GM23248 (cell line): ENCODE results near the gene ST3GAL3. TPM values are rescaled to one million over a fixed set of nuclear protein-coding genes. Genes with fewer than 3 reads are reported as not detected.

Source experiments
- DNase-seq: peaks from one replicate; pipeline ENCODE4 v3.0.0-alpha.2; 2015
- H2AFZ ChIP-seq: fragments of 200-600 bp; sonication (generic); 2 replicates; pipeline ENCODE4 v1.6.1; 2016; ENCODE audit warnings: antibody characterized with exemption
- H3F3A ChIP-seq: fragments of 200-600 bp; sonication (generic); 2 replicates; pipeline ENCODE4 v1.6.1; 2016; ENCODE audit warnings: mild to moderate bottlenecking, antibody characterized with exemption, mixed run types; ENCODE audit not compliant: insufficient read depth
- H3K27ac ChIP-seq: fragments of 200-600 bp; sonication (generic); 2 replicates; pipeline ENCODE4 v1.5.1; 2016; ENCODE audit warnings: mild to moderate bottlenecking
- H3K27me3 ChIP-seq: fragments of 200-600 bp; sonication (generic); replicated peaks from 2 replicates; pipeline ENCODE4 v1.6.1; 2016; ENCODE audit warnings: mild to moderate bottlenecking; ENCODE audit not compliant: insufficient read depth
- H3K36me3 ChIP-seq: fragments of 200-600 bp; sonication (generic); 2 replicates; pipeline ENCODE4 v1.6.1; 2016; ENCODE audit warnings: low read depth, mild to moderate bottlenecking
- H3K4me1 ChIP-seq: fragments of 200-600 bp; sonication (generic); 2 replicates; pipeline ENCODE4 v1.6.1; 2016; ENCODE audit warnings: mild to moderate bottlenecking; ENCODE audit not compliant: insufficient read depth
- H3K4me2 ChIP-seq: fragments of 200-600 bp; sonication (generic); one replicate; pipeline ENCODE4 v1.6.1; 2016; ENCODE audit warnings: mild to moderate bottlenecking; ENCODE audit not compliant: unreplicated experiment
- H3K4me3 ChIP-seq: fragments of 200-600 bp; sonication (generic); 2 replicates; pipeline ENCODE4 v1.5.1; 2016; ENCODE audit warnings: mild to moderate bottlenecking
- H3K79me2 ChIP-seq: fragments of 200-600 bp; sonication (generic); 2 replicates; pipeline ENCODE4 v1.6.1; 2016; ENCODE audit warnings: mild to moderate bottlenecking; ENCODE audit not compliant: insufficient read depth
- H3K9ac ChIP-seq: fragments of 200-600 bp; sonication (generic); 2 replicates; pipeline ENCODE4 v1.6.1; 2016; ENCODE audit warnings: mild to moderate bottlenecking
- H3K9me2 ChIP-seq: fragments of 200-600 bp; sonication (generic); 2 replicates; pipeline ENCODE4 v1.6.1; 2016; ENCODE audit warnings: mixed run types, mild to moderate bottlenecking, moderate library complexity; ENCODE audit not compliant: insufficient read depth
- H3K9me3 ChIP-seq: fragments of 200-600 bp; sonication (generic); one replicate; pipeline ENCODE4 v1.6.1; 2017; ENCODE audit warnings: low read depth
- H4K20me1 ChIP-seq: fragments of 200-600 bp; sonication (generic); 2 replicates; pipeline ENCODE4 v1.6.0; 2016; ENCODE audit not compliant: insufficient read depth
- EZH2 ChIP-seq: fragments of 200-600 bp; sonication (generic); IDR thresholded peaks from 2 replicates; pipeline ENCODE4 v1.6.1; 2018; ENCODE audit warnings: antibody characterized with exemption, mild to moderate bottlenecking; ENCODE audit not compliant: insufficient read depth, poor library complexity, severe bottlenecking
- EZH2phosphoT487 ChIP-seq: fragments of 200-600 bp; sonication (generic); IDR thresholded peaks from 2 replicates; pipeline ENCODE4 v1.6.1; 2018; ENCODE audit warnings: antibody characterized with exemption, moderate library complexity, mild to moderate bottlenecking, low read depth; ENCODE audit not compliant: insufficient read depth
- WGBS, 2 experiments: methylation state at CpG; one replicate each; pipeline ENCODE4 v1.1.6; 2015 to 2017; ENCODE audit warnings: low lambda C conversion rate in 2 of 2, low coverage in 1 of 2; ENCODE audit errors: missing lambda C conversion rate in 2 of 2; 5-methylcytosine and 5-hydroxymethylcytosine counted together
- in situ Hi-C: fragments of 300-500 bp; cut with MboI; formaldehyde crosslinking; loops from 2 replicates; pipeline ENCODE4 v1.15.0; 2020
- polyA plus RNA-seq: library from polyadenylated mRNA; unstranded; fragments of >200 nt; fragmentation: Nextera tagmentation; extraction: Ambion mirVana; gene quantifications from 2 replicates; pipeline ENCODE4 v1.2.1, GENCODE V29; 2016
- total RNA-seq: library from RNA; depleted of rRNA; stranded (reverse); fragments of >200 nt; shearing (Covaris generic); gene quantifications from 2 replicates; pipeline ENCODE4 v1.2.3, GENCODE V29; 2014

The ST3GAL3 gene
- total and polyA plus RNA-seq, 2 experiments from 2014 or later: 9.7 to 13.8 TPM

DNA sequence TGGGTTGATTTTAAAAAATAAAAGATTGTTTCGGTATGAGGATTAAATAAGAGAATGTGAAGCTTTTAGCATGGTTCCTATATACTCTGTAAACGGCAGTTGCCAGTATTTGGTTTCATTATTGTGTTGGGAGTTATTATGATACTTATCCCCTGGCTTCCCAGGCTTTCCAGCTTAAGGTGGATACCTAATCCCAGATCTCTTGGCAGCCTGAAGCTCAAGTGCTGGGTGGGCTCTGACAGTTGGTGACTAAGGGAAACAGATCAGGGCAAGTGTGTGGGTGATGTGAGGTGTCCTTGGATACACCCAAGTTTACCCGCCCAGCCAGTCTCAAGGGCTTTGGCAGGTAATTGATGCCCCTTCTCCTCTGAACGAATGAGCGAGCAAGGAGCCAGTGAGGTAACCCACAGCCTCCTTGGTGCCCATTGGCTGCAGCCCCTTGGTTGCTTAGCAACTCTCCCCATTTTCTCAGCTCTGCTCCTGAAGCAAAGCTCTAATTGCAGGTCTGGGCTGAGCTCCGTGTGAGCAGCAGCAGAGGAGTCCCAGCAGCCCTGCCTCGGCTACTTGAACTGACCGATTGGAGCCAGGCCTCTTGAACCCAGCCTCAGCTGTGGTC is 245.5 kb downstream of the ST3GAL3 start:
- DNase-seq: no peak
- Histone ChIP-seq H3K9me2 (no peaks in the 10 kb centered on the region), H3K27me3 (no peaks in the 10 kb centered on the region), H3K4me1 (peaks cover 8% of the 10 kb centered on the region), H3K4me2 (no peak overlapping the region), H3K4me3 (no peak overlapping the region), H3K79me2 (peaks cover 54% of the 10 kb centered on the region), H3K27ac (no peak overlapping the region), H2AFZ (no peak overlapping the region), H3K9ac (no peak overlapping the region), H3K36me3 (peaks cover 5% of the 10 kb centered on the region; the same call in 1 of the 2 replicates), H3F3A (no peaks in the 10 kb centered on the region), H3K9me3 (no peaks in the 10 kb centered on the region), H4K20me1 (0 out of 2 replicates have a peak, but pooled peaks cover 6% of the 10 kb centered on the region)
- in situ Hi-C loops: no loop called here
- 76 to 84% methylated on average over 8 of the region's 8 CpGs for WGBS, 2 experiments
- TF ChIP-seq EZH2: no peak
- TF ChIP-seq EZH2phosphoT487: no peak

DNA sequence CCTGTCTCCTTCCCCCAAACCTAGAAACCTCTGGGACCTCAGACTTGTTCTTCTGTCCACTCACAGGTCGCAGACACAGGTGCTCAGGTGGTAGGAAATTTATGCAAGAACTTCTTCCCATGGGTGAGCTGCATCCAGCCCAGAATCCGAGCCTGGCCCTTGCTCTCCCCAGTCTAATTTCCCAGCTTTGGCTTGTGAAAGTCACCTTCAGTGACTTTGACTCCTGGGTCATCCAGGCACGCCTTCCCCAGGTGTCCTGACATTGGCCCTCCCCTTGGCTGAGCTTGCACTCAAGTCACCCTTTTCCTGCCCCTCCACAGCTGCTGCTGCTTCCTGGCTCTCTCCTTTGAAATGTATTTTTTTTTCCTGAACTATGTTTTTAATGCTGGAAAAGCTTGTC is 246.0 kb downstream of the ST3GAL3 start:
- Histone ChIP-seq H3K9me2 (no peaks in the 10 kb centered on the region), H3K9me3 (no peaks in the 10 kb centered on the region), H3F3A (no peaks in the 10 kb centered on the region), H3K4me1 (peaks cover 2% of the 10 kb centered on the region; the same call in 1 of the 2 replicates), H3K9ac (no peak overlapping the region), H3K36me3 (peaks cover 5% of the 10 kb centered on the region; the same call in 1 of the 2 replicates), H3K79me2 (peaks cover 48% of the 10 kb centered on the region), H3K27me3 (no peaks in the 10 kb centered on the region), H4K20me1 (0 out of 2 replicates have a peak, but pooled peaks cover 6% of the 10 kb centered on the region), H3K4me2 (no peak overlapping the region), H3K4me3 (no peak overlapping the region), H3K27ac (no peak overlapping the region), H2AFZ (no peak overlapping the region)
- in situ Hi-C loops: no loop called here
- no peak for DNase-seq
- TF ChIP-seq EZH2: no peak
- TF ChIP-seq EZH2phosphoT487: no peak
- 64 to 65% methylated on average over 3 of the region's 3 CpGs for WGBS, 2 experiments

DNA sequence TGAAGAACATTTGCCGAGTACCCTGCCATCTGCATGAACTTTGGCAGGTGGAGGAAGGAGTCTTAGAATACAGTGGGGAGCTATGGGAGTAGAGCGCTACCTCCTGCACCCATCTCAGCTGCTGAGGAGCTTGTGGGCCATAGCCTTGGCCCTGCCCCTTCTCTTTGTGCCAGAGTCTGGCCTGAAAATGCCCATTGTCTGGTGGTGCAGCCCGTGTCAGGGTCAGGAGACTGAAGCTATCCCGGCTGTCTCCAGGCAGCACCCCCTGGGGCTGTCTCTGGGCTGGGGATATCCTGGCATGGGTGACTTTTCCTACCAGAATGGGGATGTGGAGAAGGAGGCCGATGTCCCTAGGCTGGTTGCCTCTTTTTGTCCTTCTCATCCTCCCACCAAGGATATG is 246.7 kb downstream of the ST3GAL3 start:
- in situ Hi-C loops: no loop called here
- Histone ChIP-seq H3K9me3 (no peaks in the 10 kb centered on the region), H3F3A (no peaks in the 10 kb centered on the region), H3K27ac (no peak overlapping the region), H3K4me3 (no peak overlapping the region), H3K9me2 (no peaks in the 10 kb centered on the region), H3K4me1 (no peaks in the 10 kb centered on the region), H3K79me2 (peaks cover 43% of the 10 kb centered on the region), H4K20me1 (0 out of 2 replicates have a peak, but pooled peaks cover 6% of the 10 kb centered on the region), H2AFZ (no peak overlapping the region), H3K36me3 (peaks cover 5% of the 10 kb centered on the region; the same call in 1 of the 2 replicates), H3K9ac (no peak overlapping the region), H3K4me2 (no peak overlapping the region), H3K27me3 (no peaks in the 10 kb centered on the region)
- no peak for DNase-seq
- TF ChIP-seq EZH2phosphoT487 (no peak), EZH2 (no peak)
- 94 to 99% methylated on average over 4 to 5 of the region's 5 CpGs for WGBS, 2 experiments

DNA sequence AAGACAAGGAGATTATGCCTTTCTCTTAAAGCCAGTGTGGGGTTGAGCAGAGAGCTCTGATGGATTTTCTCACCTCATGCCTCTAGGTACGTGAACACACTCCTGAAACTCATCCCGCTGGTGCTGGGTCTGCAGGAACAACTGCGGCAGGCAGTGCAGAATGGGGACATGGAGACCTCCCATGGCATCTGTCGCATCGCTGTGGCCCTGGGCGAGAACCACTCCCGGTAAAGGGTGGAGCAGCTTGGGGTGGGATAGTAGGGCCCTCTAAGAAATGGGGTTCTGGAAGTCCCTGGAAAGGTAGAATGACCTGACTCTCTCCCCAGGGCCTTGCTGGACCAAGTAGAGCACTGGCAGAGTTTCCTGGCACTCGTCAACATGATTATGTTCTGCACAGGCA is 248.9 kb downstream of the ST3GAL3 start:
- Histone ChIP-seq H3K4me2 (no peak overlapping the region), H3K36me3 (peaks cover 5% of the 10 kb centered on the region; the same call in 1 of the 2 replicates), H3K9me3 (no peaks in the 10 kb centered on the region), H3K27ac (no peak overlapping the region), H2AFZ (no peak overlapping the region), H3K4me3 (no peak overlapping the region), H3K4me1 (no peaks in the 10 kb centered on the region), H3K79me2 (peaks cover 32% of the 10 kb centered on the region), H3K9me2 (no peaks in the 10 kb centered on the region), H3K27me3 (no peaks in the 10 kb centered on the region), H3K9ac (no peak overlapping the region), H4K20me1 (0 out of 2 replicates have a peak, but pooled peaks cover 6% of the 10 kb centered on the region), H3F3A (no peaks in the 10 kb centered on the region)
- in situ Hi-C loops: no loop called here
- WGBS, 2 experiments: 96 to 98% methylated on average over 8 of the region's 8 CpGs
- TF ChIP-seq EZH2phosphoT487 (no peak), EZH2 (no peak)
- DNase-seq: no peak
